ENCODE data around the gene CADM2.

The CADM2 gene

GRCh38 chr3:85935171-85935570, 976.4 kb downstream of the CADM2 start:
- H3K36me3 ChIP-seq (ENCODE audit: insufficient read depth), result no peaks in the 10 kb centered on the region
- H3K4me2 ChIP-seq, result no peak overlapping the region
- H4K20me1 ChIP-seq (ENCODE audit: insufficient read depth), result no peaks in the 10 kb centered on the region
- no peak overlapping the region for H2AFZ ChIP-seq (ENCODE audit: low read depth)
- H3K27ac ChIP-seq, result no peak overlapping the region
- H3K79me2 ChIP-seq (ENCODE audit: insufficient read depth, low read depth), result no peaks in the 10 kb centered on the region
- H3K4me3 ChIP-seq (IDR thresholded peaks at IDR 0.05; ENCODE audit: insufficient read depth, low read depth, low read length), result no peak overlapping the region
- no peaks in the 10 kb centered on the region for H3K4me1 ChIP-seq (ENCODE audit: low read depth, poor library complexity, severe bottlenecking)
- no peak overlapping the region for H3K9ac ChIP-seq
- TF ChIP-seq, protein P1, sequence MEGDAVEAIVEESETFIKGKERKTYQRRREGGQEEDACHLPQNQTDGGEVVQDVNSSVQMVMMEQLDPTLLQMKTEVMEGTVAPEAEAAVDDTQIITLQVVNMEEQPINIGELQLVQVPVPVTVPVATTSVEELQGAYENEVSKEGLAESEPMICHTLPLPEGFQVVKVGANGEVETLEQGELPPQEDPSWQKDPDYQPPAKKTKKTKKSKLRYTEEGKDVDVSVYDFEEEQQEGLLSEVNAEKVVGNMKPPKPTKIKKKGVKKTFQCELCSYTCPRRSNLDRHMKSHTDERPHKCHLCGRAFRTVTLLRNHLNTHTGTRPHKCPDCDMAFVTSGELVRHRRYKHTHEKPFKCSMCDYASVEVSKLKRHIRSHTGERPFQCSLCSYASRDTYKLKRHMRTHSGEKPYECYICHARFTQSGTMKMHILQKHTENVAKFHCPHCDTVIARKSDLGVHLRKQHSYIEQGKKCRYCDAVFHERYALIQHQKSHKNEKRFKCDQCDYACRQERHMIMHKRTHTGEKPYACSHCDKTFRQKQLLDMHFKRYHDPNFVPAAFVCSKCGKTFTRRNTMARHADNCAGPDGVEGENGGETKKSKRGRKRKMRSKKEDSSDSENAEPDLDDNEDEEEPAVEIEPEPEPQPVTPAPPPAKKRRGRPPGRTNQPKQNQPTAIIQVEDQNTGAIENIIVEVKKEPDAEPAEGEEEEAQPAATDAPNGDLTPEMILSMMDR (conservative IDR thresholded peaks at IDR 0.05; ENCODE audit: low read depth, low read length), result no peak
- H3K27me3 ChIP-seq (ENCODE audit: insufficient read depth, low read depth), result no peaks in the 10 kb centered on the region

DNA sequence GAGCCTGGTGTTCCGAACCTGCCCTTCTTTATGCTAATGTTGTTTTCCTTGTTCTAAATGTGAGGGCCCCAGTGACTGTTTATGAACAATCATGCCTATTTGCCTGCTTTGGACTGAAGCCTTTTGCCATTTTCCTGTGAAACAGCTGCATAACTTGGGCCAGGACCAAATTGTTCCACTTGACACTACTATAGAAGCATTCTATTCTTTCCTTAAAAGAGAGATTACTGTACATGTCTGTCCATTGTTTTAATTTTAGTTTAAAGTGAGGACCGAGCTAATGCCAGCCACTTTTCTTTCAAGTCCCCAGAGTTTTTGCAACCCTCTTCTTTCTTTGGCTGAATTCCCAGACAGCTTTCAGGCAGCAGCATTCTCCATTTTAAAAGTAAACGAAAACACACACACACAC, 980.3 kb downstream of the CADM2 start:
- no peaks in the 10 kb centered on the region for H4K20me1 ChIP-seq (ENCODE audit: insufficient read depth)
- no peaks in the 10 kb centered on the region for H3K4me1 ChIP-seq (ENCODE audit: low read depth, poor library complexity, severe bottlenecking)
- H3K79me2 ChIP-seq (ENCODE audit: insufficient read depth, low read depth), result no peaks in the 10 kb centered on the region
- TF ChIP-seq, protein P1 (conservative IDR thresholded peaks at IDR 0.05; ENCODE audit: low read depth, low read length), result no peak
- H3K36me3 ChIP-seq (ENCODE audit: insufficient read depth), result no peaks in the 10 kb centered on the region
- H3K27me3 ChIP-seq (ENCODE audit: insufficient read depth, low read depth), result no peaks in the 10 kb centered on the region
- no peak overlapping the region for H3K9ac ChIP-seq
- no peak overlapping the region for H3K4me2 ChIP-seq
- no peak overlapping the region for H3K4me3 ChIP-seq (IDR thresholded peaks at IDR 0.05; ENCODE audit: insufficient read depth, low read depth, low read length)
- no peak overlapping the region for H3K27ac ChIP-seq
- H2AFZ ChIP-seq (ENCODE audit: low read depth), result no peak overlapping the region

- Histone ChIP-seq H3K27me3 (ENCODE audit: insufficient read depth, low read depth) (no peaks in the 10 kb centered on the region), H3K4me3 (IDR thresholded peaks at IDR 0.05; ENCODE audit: insufficient read depth, low read depth, low read length) (no peak overlapping the region), H3K4me2 (no peak overlapping the region), H3K27ac (no peak overlapping the region), H3K36me3 (ENCODE audit: insufficient read depth) (no peaks in the 10 kb centered on the region), H3K9ac (no peak overlapping the region), H4K20me1 (ENCODE audit: insufficient read depth) (no peaks in the 10 kb centered on the region), H3K4me1 (ENCODE audit: low read depth, poor library complexity, severe bottlenecking) (peaks cover 3% of the 10 kb centered on the region), H2AFZ (ENCODE audit: low read depth) (no peak overlapping the region), H3K79me2 (ENCODE audit: insufficient read depth, low read depth) (no peaks in the 10 kb centered on the region)
- TF ChIP-seq, protein P1 (conservative IDR thresholded peaks at IDR 0.05; ENCODE audit: low read depth, low read length), result no peak
These were observed 991.6 kb downstream of the CADM2 start for GRCh38 chr3:85950435-85950834.

- no peaks in the 10 kb centered on the region for H3K36me3 ChIP-seq (ENCODE audit: insufficient read depth)
- no peak overlapping the region for H3K4me2 ChIP-seq
- no peaks in the 10 kb centered on the region for H4K20me1 ChIP-seq (ENCODE audit: insufficient read depth)
- H3K4me1 ChIP-seq (ENCODE audit: low read depth, poor library complexity, severe bottlenecking), result no peaks in the 10 kb centered on the region
- H3K9ac ChIP-seq, result no peak overlapping the region
- no peak overlapping the region for H2AFZ ChIP-seq (ENCODE audit: low read depth)
- TF ChIP-seq, protein P1 (conservative IDR thresholded peaks at IDR 0.05; ENCODE audit: low read depth, low read length), result no peak
- no peak overlapping the region for H3K27ac ChIP-seq
- no peaks in the 10 kb centered on the region for H3K79me2 ChIP-seq (ENCODE audit: insufficient read depth, low read depth)
- no peak overlapping the region for H3K4me3 ChIP-seq (IDR thresholded peaks at IDR 0.05; ENCODE audit: insufficient read depth, low read depth, low read length)
- H3K27me3 ChIP-seq (ENCODE audit: insufficient read depth, low read depth), result no peaks in the 10 kb centered on the region
These were observed 1002.0 kb downstream of the CADM2 start for GRCh38 chr3:85960793-85961192.

Data from KMS-11 (cell line).